SK-N-MC (cell line): ENCODE data around the gene IL36G.

ENCODE experiments used
- EZH2 ChIP-seq: fragments of 200-600 bp; sonication (generic); IDR thresholded peaks from one replicate; pipeline ENCODE4 v1.6.1; 2017; ENCODE audit warnings: antibody characterized with exemption
- POLR2AphosphoS5 ChIP-seq: IDR thresholded peaks from 2 replicates; pipeline ENCODE4 v1.6.1; 2012; ENCODE audit warnings: mild to moderate bottlenecking, low read depth, low read length, borderline replicate concordance

DNA sequence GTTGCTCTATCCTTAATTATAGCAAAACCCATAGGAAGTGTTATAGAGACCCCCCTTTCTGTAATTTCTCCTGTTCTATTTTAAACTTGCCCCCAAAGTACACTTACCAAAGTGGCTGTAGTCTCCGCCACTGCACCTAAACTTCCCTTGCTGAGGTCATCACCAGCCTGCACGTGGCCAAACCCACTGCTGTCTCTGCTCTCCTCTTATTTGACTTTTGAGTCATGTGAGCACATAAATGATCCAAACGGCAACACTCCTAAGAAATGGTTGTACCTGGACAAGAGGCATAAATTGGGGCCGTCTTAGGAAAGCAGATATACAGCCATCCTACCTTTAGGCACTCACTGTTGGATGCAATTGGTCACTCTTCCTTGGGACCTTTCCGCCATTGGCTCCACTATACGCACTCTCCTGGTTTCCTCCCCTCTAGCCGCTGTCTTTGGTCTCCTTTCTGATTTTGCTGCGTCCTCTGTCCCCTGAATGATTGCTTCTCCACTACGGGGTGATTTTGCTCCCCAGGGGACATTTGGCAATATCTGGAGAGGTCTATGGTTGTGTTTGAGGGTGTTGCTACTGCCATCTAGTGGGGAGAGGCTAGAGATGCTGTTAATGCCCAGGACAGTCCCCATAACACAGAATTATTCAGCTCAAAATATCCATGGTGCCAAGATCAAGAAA is 19.2 kb upstream of the IL36G start:
- TF ChIP-seq POLR2AphosphoS5 (no peak), EZH2 (no peak)
